H1 (cell line): ENCODE data around the gene THADA. TPM values are rescaled to one million over a fixed set of nuclear protein-coding genes. Genes with fewer than 3 reads are reported as not detected.

ENCODE experiments used
- CTCF ChIA-PET: fragments of 300-600 bp; sonication (Branson Sonifier 250); formaldehyde crosslinking; loops from one replicate; lab custom pipeline; 2021; ENCODE audit not compliant: partially characterized antibody; lab: Charles Lee
- POLR2A ChIA-PET: fragments of 300-600 bp; sonication (Branson Sonifier 250); formaldehyde crosslinking; loops from one replicate; lab custom pipeline; 2021; ENCODE audit warnings: inconsistent platforms; ENCODE audit not compliant: partially characterized antibody; lab: Charles Lee
- DNase-seq, 2 experiments: peaks; one replicate each; pipeline versions ENCODE4 v3.0.0 to v3.0.0-alpha.2; 2010 to 2022; ENCODE audit warnings: low spot score in 2 of 2, low read depth in 1 of 2, mixed read lengths in 1 of 2
- FAIRE-seq: peaks from 2 replicates; lab custom pipeline; 2011; peaks lifted over from hg19 to GRCh38; lab: Jason Lieb, UNC
- H2AFZ ChIP-seq: 2 replicates; pipeline ENCODE4 v1.8.1; 2012; ENCODE audit warnings: low read length, inconsistent platforms
- H2AK5ac ChIP-seq: 2 replicates; pipeline ENCODE4 v1.6.1; 2013; ENCODE audit warnings: low read depth, low read length
- H2BK120ac ChIP-seq: replicated peaks from 2 replicates; pipeline ENCODE3; 2013; ENCODE audit warnings: low read depth, low read length, inconsistent platforms
- H2BK12ac ChIP-seq: 2 replicates; pipeline ENCODE4 v1.6.1; 2013; ENCODE audit warnings: low read depth, low read length
- H2BK15ac ChIP-seq: 2 replicates; pipeline ENCODE4 v1.6.1; 2013; ENCODE audit warnings: low read length
- H2BK20ac ChIP-seq: 2 replicates; pipeline ENCODE4 v1.6.1; 2013; ENCODE audit warnings: low read length
- H2BK5ac ChIP-seq: 2 replicates; pipeline ENCODE4 v1.6.1; 2013; ENCODE audit warnings: low read depth, low read length
- H3K14ac ChIP-seq: 2 replicates; pipeline ENCODE4 v1.6.1; 2013; ENCODE audit warnings: inconsistent platforms; ENCODE audit not compliant: insufficient read length
- H3K18ac ChIP-seq: 2 replicates; pipeline ENCODE4 v1.6.1; 2013; ENCODE audit warnings: low read length; ENCODE audit errors: extremely low read depth
- H3K23ac ChIP-seq: 2 replicates; pipeline ENCODE4 v1.6.1; 2013; ENCODE audit warnings: inconsistent platforms; ENCODE audit not compliant: insufficient read length
- H3K23me2 ChIP-seq: 2 replicates; pipeline ENCODE4 v1.6.1; 2013; ENCODE audit warnings: low read depth, low read length
- H3K27ac ChIP-seq: 2 replicates; pipeline ENCODE4 v1.6.1; 2011; ENCODE audit warnings: low read depth, low read length, inconsistent platforms
- H3K27me3 ChIP-seq, 4 experiments: replicated peaks in 1 of 4; 1 replicate in 1 of 4; 2 replicates in 3 of 4; pipeline versions ENCODE4 v1.6.1 to v1.8.1; 2011 to 2013; ENCODE audit warnings: low read length in 3 of 4, mild to moderate bottlenecking in 3 of 4, inconsistent platforms in 2 of 4, mixed read lengths in 2 of 4, moderate library complexity in 1 of 4; ENCODE audit not compliant: control insufficient read depth in 3 of 4, insufficient read depth in 3 of 4; ENCODE audit errors: extremely low read depth in 1 of 4
- H3K36me3 ChIP-seq, 4 experiments: 2 replicates each; pipeline versions ENCODE4 v1.6.1 to v1.8.1; 2011 to 2013; ENCODE audit warnings: mild to moderate bottlenecking in 4 of 4, low read length in 3 of 4, moderate library complexity in 2 of 4, control low read depth in 1 of 4, inconsistent platforms in 1 of 4; ENCODE audit not compliant: insufficient read depth in 4 of 4, control insufficient read depth in 2 of 4
- H3K4ac ChIP-seq: replicated peaks from 2 replicates; pipeline ENCODE3; 2013; ENCODE audit warnings: low read length, low read depth, mixed read lengths, inconsistent platforms; ENCODE audit not compliant: insufficient read length
- H3K4me1 ChIP-seq, 4 experiments: replicated peaks in 1 of 4; 1 replicate in 1 of 4; 2 replicates in 3 of 4; pipeline versions ENCODE4 v1.6.1 to v1.8.1; 2011 to 2013; ENCODE audit warnings: low read length in 3 of 4, inconsistent platforms in 2 of 4, mixed read lengths in 1 of 4; ENCODE audit not compliant: insufficient read depth in 4 of 4, control insufficient read depth in 3 of 4
- H3K4me2 ChIP-seq, 2 experiments: 2 replicates each; pipeline versions ENCODE4 v1.6.1 to v1.8.1; 2011 to 2013; ENCODE audit warnings: low read depth in 2 of 2, low read length in 2 of 2, control low read depth in 1 of 2, inconsistent platforms in 1 of 2, mild to moderate bottlenecking in 1 of 2; ENCODE audit not compliant: insufficient read depth in 1 of 2
- H3K4me3 ChIP-seq, 4 experiments: fragments of 200-600, 300-600 bp in 1 of 4; sonication (generic), shearing (Covaris generic), sonication (Bioruptor Twin) in 1 of 4; 2 replicates each; pipeline versions ENCODE4 v1.5.1 to v1.8.1; 2011 to 2016; ENCODE audit warnings: low read length in 4 of 4, low read depth in 3 of 4, control low read depth in 2 of 4, inconsistent platforms in 2 of 4, mild to moderate bottlenecking in 2 of 4, mixed read lengths in 1 of 4, moderate library complexity in 1 of 4; ENCODE audit not compliant: insufficient read depth in 2 of 4; ENCODE audit errors: extremely low read depth in 1 of 4
- H3K56ac ChIP-seq: replicated peaks from 2 replicates; pipeline ENCODE3; 2013; ENCODE audit warnings: low read depth, mild to moderate bottlenecking, mixed read lengths, low read length, inconsistent platforms; ENCODE audit not compliant: insufficient read length
- H3K79me1 ChIP-seq: 2 replicates; pipeline ENCODE4 v1.6.1; 2013; ENCODE audit warnings: low read depth, low read length, control low read depth
- H3K79me2 ChIP-seq, 2 experiments: 2 replicates each; pipeline versions ENCODE4 v1.6.1 to v1.8.1; 2012 to 2013; ENCODE audit warnings: low read length in 2 of 2, mild to moderate bottlenecking in 2 of 2, inconsistent platforms in 1 of 2; ENCODE audit not compliant: insufficient read depth in 2 of 2, control insufficient read depth in 1 of 2
- H3K9ac ChIP-seq, 4 experiments: replicated peaks in 1 of 4; 1 replicate in 1 of 4; 2 replicates in 3 of 4; pipeline versions ENCODE4 v1.6.1 to v1.8.1; 2011 to 2013; ENCODE audit warnings: low read depth in 3 of 4, low read length in 3 of 4, control low read depth in 2 of 4, mild to moderate bottlenecking in 2 of 4, moderate library complexity in 2 of 4, inconsistent platforms in 1 of 4; ENCODE audit errors: extremely low read depth in 1 of 4
- H3K9me3 ChIP-seq, 2 experiments: 2 replicates each; pipeline versions ENCODE4 v1.6.1 to v1.8.1; 2012 to 2013; ENCODE audit warnings: mild to moderate bottlenecking in 2 of 2, moderate library complexity in 2 of 2, control low read depth in 1 of 2, inconsistent platforms in 1 of 2, low read depth in 1 of 2, low read length in 1 of 2, mixed read lengths in 1 of 2; ENCODE audit not compliant: insufficient read depth in 2 of 2
- H4K20me1 ChIP-seq, 2 experiments: replicated peaks in 1 of 2; 2 replicates each; pipeline versions ENCODE3 to v1.8.1; 2011 to 2013; ENCODE audit warnings: inconsistent platforms in 2 of 2, low read length in 2 of 2, mild to moderate bottlenecking in 1 of 2; ENCODE audit not compliant: insufficient read depth in 2 of 2, control insufficient read depth in 1 of 2
- H4K5ac ChIP-seq: 2 replicates; pipeline ENCODE4 v1.6.1; 2013; ENCODE audit warnings: low read length, low read depth, mixed read lengths, inconsistent platforms; ENCODE audit not compliant: insufficient read length
- H4K8ac ChIP-seq: 2 replicates; pipeline ENCODE4 v1.8.0; 2013; ENCODE audit warnings: mild to moderate bottlenecking, moderate library complexity, low read length, inconsistent platforms; ENCODE audit not compliant: insufficient read depth; ENCODE audit errors: extremely low read depth
- H4K91ac ChIP-seq: replicated peaks from 2 replicates; pipeline ENCODE3; 2013; ENCODE audit warnings: low read length, mixed read lengths, inconsistent platforms; ENCODE audit not compliant: insufficient read length
- CTBP2 ChIP-seq: IDR thresholded peaks from 2 replicates; pipeline ENCODE4 v1.7.0; 2011; ENCODE audit warnings: borderline replicate concordance, mild to moderate bottlenecking, moderate library complexity, mixed read lengths, low read length; ENCODE audit not compliant: insufficient read depth, insufficient read length
- WGBS, 2 experiments: shearing (Covaris generic) in 1 of 2; methylation state at CpG; one replicate each; pipeline versions ENCODE4 v1.1.6 to v1.1.7; 2013 to 2015; ENCODE audit warnings: low lambda C conversion rate in 2 of 2, mixed read lengths in 2 of 2, inconsistent platforms in 1 of 2, low coverage in 1 of 2, missing lambda C conversion rate in 1 of 2; ENCODE audit not compliant: insufficient replicate concordance in 2 of 2, insufficient coverage in 1 of 2, insufficient read length in 1 of 2; ENCODE audit errors: extremely low coverage in 1 of 2, missing lambda C conversion rate in 1 of 2; 5-methylcytosine and 5-hydroxymethylcytosine counted together
- polyA plus RNA-seq, 7 experiments: library from polyadenylated mRNA; depleted of rRNA in 3 of 7; stranded (reverse) in 5 of 7; unstranded in 2 of 7; fragments of >200 nt in 5 of 7; fragments of 200-250 nt in 2 of 7; gene quantifications; 1 replicate in 5 of 7; 2 replicates in 1 of 7; 4 replicates in 1 of 7; pipeline versions ENCODE4 v1.2.1 to v1.2.3, GENCODE V29; 2011 to 2013; ENCODE audit warnings: missing spikeins in 2 of 7, mixed read lengths in 2 of 7
- total RNA-seq: library from RNA; stranded (reverse); fragmentation: NEBNext Ultra II Directional; extraction: Animal tissue kit (Norgen Biotek cat#: 25700); gene quantifications from 2 replicates; pipeline ENCODE4 v1.2.1, GENCODE V29; 2021

THADA gene
- total and polyA plus RNA-seq, 2 of the 8 experiments (the other 6 are each of a cell fraction or from before 2014, with no cell fraction given): 22.4 to 26.8 TPM

DNA sequence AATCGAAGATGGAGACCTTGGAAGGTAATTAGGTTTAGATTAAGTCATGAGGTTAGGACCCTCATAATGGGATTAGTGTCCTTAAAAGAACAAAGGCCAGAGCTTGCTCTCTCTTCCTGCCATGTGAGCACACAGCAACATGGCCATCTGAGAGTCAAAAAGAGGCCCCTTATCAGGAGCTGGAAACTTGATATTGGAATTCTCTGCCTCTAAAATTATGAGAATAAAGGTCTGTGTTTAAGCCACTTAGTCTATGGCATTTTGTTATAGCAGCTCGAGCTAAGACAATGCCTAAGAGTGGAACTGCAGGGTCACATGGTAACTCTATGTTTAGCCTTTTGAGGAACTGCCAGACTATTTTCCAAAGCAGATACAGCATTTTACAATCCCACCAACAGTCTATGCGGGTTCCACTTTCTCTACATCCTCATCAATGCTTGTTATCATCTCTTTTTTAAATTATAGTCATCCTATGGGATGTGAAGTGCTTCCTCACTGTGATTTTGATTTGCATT lies 42.4 kb downstream of the THADA start:
- Histone ChIP-seq H3K23me2 (no peaks in the 10 kb centered on the region), H2BK5ac (no peak overlapping the region), H2BK20ac (no peak overlapping the region), H4K20me1 (no peaks in the 10 kb centered on the region), H2AFZ (no peak overlapping the region), H3K27me3 (no peaks in the 10 kb centered on the region), H3K18ac (no peak overlapping the region), H3K4me2 (no peak overlapping the region), H3K79me1 (no peaks in the 10 kb centered on the region), H4K5ac (no peak overlapping the region), H3K27ac (no peak overlapping the region), H3K9me3 (peaks cover 12 to 22% of the 10 kb centered on the region in 2 experiments), H2BK12ac (no peak overlapping the region), H3K4me1 (no peaks in the 10 kb centered on the region), H2BK15ac (no peak overlapping the region), H3K4ac (no peak overlapping the region), H3K79me2 (no peaks in the 10 kb centered on the region), H3K14ac (no peak overlapping the region), H4K91ac (no peak overlapping the region), H3K4me3 (no peak overlapping the region), H2AK5ac (no peak overlapping the region), H4K8ac (no peak overlapping the region), H3K9ac (no peak overlapping the region), H3K36me3 (peaks cover 0 to 46% (median 19%) of the 10 kb centered on the region in 4 experiments; a peak in 5 of 8 replicates), H3K56ac (no peak overlapping the region), H2BK120ac (no peak overlapping the region), H3K23ac (no peak overlapping the region)
- no peak for TF ChIP-seq CTBP2
- DNase-seq (no peak), FAIRE-seq (no peak)
- 87% methylated on average over 3 of the region's 3 CpGs; no CpG with 5 or more reads in 1 of the 2 experiments for WGBS, 2 experiments
- ChIA-PET POLR2A (no interaction called here), CTCF (no interaction called here)
